ENCODE measurements around the gene FRRS1.
A peak's percentile ranks its signal among the peaks of the same experiment; 100 is the strongest.

FRRS1 gene

DNA sequence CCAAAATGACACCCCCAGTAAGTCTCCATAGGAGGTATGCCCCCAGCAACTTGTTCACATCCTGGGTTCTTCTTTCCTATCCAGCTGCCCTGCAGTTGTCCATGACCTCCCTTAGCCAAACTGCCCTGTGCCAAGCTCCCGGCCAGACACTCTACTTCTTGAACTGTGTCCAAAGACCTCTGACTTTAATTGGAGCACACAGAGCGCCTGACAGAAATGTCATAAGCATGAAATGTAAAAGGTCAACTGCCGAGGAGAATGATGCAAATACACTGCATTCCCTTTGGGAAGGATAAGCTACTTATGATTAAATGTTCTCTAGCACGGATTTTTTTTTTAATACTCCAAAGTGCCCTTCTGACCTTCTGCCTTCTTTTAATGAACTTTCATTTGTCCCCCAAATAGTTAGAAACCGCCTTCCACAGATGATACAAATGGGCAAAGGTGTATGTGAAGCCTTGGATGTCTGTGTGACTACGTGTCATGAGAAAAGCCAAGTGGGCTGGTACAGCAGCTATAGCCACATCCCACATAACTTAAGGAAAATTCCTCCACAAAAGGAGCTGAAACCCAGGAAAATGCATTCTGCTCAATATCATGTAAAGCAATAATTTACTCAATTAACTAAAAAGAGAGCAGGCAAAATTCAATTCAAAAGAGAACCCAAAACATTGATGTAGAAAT is 93.8 kb downstream of the FRRS1 start:
- H3K4me1 ChIP-seq (ENCODE audit: control insufficient read depth, insufficient read depth, low read length): peaks cover 8% of the 10 kb centered on the region; the same call in 1 of the 2 replicates
- ChIA-PET POLR2A (no interaction called here), CTCF (interaction anchor here (0.7 to 2.1 kb wide), 3 partner anchors 10 to 17 kb away, joined by 3 to 6 read pairs (median 5); no protein-coding TSS in a partner anchor)
- no peaks in the 10 kb centered on the region for H3K36me3 ChIP-seq (ENCODE audit: control insufficient read depth in 2 of 2, insufficient read depth in 1 of 2, low read length in 2 of 2)
- TF ChIP-seq ZNF2 (tag by site-specific recombination; IDR thresholded peaks at IDR 0.05): no peak
- no peak for TF ChIP-seq ZNF23 (tag by site-specific recombination; IDR thresholded peaks at IDR 0.05; ENCODE audit: borderline replicate concordance)
- TF ChIP-seq GLIS1 (tag by site-specific recombination; IDR thresholded peaks at IDR 0.05): peak; percentile 35
- H3K9me3 ChIP-seq (ENCODE audit: control insufficient read depth, insufficient read depth, low read depth, low read length): no peaks in the 10 kb centered on the region
- H3K4me3 ChIP-seq (ENCODE audit: low read depth, low read length): no peak overlapping the region
- no peak overlapping the region for H3K27ac ChIP-seq (ENCODE audit: extremely low read depth, low read depth, low read length)

DNA sequence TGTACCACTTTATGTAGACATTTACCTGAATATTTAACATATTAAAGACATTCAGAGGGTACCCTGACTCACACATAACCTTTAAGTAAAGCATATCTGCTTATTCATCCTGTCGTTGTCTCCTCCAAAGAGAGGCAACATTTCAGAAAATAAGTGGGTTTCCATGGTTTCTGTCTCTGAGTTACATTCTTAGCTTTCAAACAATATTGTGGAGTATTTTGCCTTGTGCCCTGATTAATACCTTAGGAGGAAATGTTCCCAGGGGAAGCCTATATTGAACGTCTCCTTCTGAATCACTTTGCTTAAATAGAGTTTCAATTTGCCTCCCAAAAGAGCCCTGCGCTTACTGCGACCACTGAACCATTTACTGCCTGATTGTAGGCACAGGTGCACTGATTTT is 94.4 kb downstream of the FRRS1 start:
- no peak overlapping the region for H3K4me3 ChIP-seq (ENCODE audit: low read depth, low read length)
- no peaks in the 10 kb centered on the region for H3K36me3 ChIP-seq (ENCODE audit: control insufficient read depth in 2 of 2, insufficient read depth in 1 of 2, low read length in 2 of 2)
- peaks cover 8% of the 10 kb centered on the region; the same call in 1 of the 2 replicates for H3K4me1 ChIP-seq (ENCODE audit: control insufficient read depth, insufficient read depth, low read length)
- no peaks in the 10 kb centered on the region for H3K9me3 ChIP-seq (ENCODE audit: control insufficient read depth, insufficient read depth, low read depth, low read length)
- CTCF ChIA-PET: interaction anchor here (0.7 kb wide), 1 partner anchor 17 kb away, joined by 3 read pairs; no protein-coding TSS in a partner anchor
- POLR2A ChIA-PET: no interaction called here
- H3K27ac ChIP-seq (ENCODE audit: extremely low read depth, low read depth, low read length): no peak overlapping the region
- no peak for TF ChIP-seq ZNF335 (tag by site-specific recombination; conservative IDR thresholded peaks at IDR 0.05)
- TF ChIP-seq ZBTB1 (tag by site-specific recombination; IDR thresholded peaks at IDR 0.05): no peak
- no peak for TF ChIP-seq ZFP3 (tag by site-specific recombination; IDR thresholded peaks at IDR 0.05; ENCODE audit: low read depth)
- TF ChIP-seq ZNF621 (tag by site-specific recombination; IDR thresholded peaks at IDR 0.05): no peak
- TF ChIP-seq, protein P1, sequence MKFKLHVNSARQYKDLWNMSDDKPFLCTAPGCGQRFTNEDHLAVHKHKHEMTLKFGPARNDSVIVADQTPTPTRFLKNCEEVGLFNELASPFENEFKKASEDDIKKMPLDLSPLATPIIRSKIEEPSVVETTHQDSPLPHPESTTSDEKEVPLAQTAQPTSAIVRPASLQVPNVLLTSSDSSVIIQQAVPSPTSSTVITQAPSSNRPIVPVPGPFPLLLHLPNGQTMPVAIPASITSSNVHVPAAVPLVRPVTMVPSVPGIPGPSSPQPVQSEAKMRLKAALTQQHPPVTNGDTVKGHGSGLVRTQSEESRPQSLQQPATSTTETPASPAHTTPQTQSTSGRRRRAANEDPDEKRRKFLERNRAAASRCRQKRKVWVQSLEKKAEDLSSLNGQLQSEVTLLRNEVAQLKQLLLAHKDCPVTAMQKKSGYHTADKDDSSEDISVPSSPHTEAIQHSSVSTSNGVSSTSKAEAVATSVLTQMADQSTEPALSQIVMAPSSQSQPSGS (tag by site-specific recombination; IDR thresholded peaks at IDR 0.05; ENCODE audit: low read depth): no peak
- TF ChIP-seq, protein P2, sequence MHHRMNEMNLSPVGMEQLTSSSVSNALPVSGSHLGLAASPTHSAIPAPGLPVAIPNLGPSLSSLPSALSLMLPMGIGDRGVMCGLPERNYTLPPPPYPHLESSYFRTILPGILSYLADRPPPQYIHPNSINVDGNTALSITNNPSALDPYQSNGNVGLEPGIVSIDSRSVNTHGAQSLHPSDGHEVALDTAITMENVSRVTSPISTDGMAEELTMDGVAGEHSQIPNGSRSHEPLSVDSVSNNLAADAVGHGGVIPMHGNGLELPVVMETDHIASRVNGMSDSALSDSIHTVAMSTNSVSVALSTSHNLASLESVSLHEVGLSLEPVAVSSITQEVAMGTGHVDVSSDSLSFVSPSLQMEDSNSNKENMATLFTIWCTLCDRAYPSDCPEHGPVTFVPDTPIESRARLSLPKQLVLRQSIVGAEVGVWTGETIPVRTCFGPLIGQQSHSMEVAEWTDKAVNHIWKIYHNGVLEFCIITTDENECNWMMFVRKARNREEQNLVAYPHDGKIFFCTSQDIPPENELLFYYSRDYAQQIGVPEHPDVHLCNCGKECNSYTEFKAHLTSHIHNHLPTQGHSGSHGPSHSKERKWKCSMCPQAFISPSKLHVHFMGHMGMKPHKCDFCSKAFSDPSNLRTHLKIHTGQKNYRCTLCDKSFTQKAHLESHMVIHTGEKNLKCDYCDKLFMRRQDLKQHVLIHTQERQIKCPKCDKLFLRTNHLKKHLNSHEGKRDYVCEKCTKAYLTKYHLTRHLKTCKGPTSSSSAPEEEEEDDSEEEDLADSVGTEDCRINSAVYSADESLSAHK (tag by site-specific recombination; IDR thresholded peaks at IDR 0.05): no peak
- TF ChIP-seq, protein P3, sequence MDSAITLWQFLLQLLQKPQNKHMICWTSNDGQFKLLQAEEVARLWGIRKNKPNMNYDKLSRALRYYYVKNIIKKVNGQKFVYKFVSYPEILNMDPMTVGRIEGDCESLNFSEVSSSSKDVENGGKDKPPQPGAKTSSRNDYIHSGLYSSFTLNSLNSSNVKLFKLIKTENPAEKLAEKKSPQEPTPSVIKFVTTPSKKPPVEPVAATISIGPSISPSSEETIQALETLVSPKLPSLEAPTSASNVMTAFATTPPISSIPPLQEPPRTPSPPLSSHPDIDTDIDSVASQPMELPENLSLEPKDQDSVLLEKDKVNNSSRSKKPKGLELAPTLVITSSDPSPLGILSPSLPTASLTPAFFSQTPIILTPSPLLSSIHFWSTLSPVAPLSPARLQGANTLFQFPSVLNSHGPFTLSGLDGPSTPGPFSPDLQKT (IDR thresholded peaks at IDR 0.05; ENCODE audit: borderline replicate concordance, low read depth, low read length): no peak
- no peak for TF ChIP-seq ZNF341 (tag by site-specific recombination; IDR thresholded peaks at IDR 0.05; ENCODE audit: low read depth)
- TF ChIP-seq, protein P4, sequence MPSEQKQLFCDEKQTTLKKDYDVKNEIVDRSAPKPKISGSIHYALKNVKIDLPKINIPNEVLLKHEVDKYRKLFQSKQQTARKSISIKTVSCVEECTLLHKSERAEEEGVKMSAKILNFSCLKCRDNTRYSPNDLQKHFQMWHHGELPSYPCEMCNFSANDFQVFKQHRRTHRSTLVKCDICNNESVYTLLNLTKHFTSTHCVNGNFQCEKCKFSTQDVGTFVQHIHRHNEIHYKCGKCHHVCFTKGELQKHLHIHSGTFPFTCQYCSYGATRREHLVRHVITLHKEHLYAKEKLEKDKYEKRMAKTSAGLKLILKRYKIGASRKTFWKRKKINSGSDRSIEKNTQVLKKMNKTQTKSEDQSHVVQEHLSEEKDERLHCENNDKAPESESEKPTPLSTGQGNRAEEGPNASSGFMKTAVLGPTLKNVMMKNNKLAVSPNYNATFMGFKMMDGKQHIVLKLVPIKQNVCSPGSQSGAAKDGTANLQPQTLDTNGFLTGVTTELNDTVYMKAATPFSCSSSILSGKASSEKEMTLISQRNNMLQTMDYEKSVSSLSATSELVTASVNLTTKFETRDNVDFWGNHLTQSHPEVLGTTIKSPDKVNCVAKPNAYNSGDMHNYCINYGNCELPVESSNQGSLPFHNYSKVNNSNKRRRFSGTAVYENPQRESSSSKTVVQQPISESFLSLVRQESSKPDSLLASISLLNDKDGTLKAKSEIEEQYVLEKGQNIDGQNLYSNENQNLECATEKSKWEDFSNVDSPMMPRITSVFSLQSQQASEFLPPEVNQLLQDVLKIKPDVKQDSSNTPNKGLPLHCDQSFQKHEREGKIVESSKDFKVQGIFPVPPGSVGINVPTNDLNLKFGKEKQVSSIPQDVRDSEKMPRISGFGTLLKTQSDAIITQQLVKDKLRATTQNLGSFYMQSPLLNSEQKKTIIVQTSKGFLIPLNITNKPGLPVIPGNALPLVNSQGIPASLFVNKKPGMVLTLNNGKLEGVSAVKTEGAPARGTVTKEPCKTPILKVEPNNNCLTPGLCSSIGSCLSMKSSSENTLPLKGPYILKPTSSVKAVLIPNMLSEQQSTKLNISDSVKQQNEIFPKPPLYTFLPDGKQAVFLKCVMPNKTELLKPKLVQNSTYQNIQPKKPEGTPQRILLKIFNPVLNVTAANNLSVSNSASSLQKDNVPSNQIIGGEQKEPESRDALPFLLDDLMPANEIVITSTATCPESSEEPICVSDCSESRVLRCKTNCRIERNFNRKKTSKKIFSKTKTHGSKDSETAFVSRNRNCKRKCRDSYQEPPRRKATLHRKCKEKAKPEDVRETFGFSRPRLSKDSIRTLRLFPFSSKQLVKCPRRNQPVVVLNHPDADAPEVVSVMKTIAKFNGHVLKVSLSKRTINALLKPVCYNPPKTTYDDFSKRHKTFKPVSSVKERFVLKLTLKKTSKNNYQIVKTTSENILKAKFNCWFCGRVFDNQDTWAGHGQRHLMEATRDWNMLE (tag by site-specific recombination; conservative IDR thresholded peaks at IDR 0.05; ENCODE audit: low read depth): no peak
- no peak for TF ChIP-seq ZBTB7A (tag by site-specific recombination; IDR thresholded peaks at IDR 0.05; ENCODE audit: low read depth)
- no peak for TF ChIP-seq HOXD13 (CRISPR knock-in tag; IDR thresholded peaks at IDR 0.05; ENCODE audit: borderline replicate concordance)
- TF ChIP-seq WT1 (tag by site-specific recombination; IDR thresholded peaks at IDR 0.05): no peak
- no peak for TF ChIP-seq GFI1B (tag by site-specific recombination; IDR thresholded peaks at IDR 0.05)
- TF ChIP-seq, protein P5, sequence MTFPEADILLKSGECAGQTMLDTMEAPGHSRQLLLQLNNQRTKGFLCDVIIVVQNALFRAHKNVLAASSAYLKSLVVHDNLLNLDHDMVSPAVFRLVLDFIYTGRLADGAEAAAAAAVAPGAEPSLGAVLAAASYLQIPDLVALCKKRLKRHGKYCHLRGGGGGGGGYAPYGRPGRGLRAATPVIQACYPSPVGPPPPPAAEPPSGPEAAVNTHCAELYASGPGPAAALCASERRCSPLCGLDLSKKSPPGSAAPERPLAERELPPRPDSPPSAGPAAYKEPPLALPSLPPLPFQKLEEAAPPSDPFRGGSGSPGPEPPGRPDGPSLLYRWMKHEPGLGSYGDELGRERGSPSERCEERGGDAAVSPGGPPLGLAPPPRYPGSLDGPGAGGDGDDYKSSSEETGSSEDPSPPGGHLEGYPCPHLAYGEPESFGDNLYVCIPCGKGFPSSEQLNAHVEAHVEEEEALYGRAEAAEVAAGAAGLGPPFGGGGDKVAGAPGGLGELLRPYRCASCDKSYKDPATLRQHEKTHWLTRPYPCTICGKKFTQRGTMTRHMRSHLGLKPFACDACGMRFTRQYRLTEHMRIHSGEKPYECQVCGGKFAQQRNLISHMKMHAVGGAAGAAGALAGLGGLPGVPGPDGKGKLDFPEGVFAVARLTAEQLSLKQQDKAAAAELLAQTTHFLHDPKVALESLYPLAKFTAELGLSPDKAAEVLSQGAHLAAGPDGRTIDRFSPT (tag by site-specific recombination; IDR thresholded peaks at IDR 0.05): no peak
- TF ChIP-seq ZNF626 (tag by site-specific recombination; IDR thresholded peaks at IDR 0.05): no peak
- no peak for TF ChIP-seq YY2 (tag by site-specific recombination; IDR thresholded peaks at IDR 0.05)
- no peak for TF ChIP-seq ZFP69B (tag by site-specific recombination; IDR thresholded peaks at IDR 0.05)
- no peak for TF ChIP-seq ZNF146 (tag by site-specific recombination; IDR thresholded peaks at IDR 0.05)

Data from HEK293 (cell line).